ENCODE measurements around the gene DNAAF5.

GRCh38 chr7:835485-836401 is 109.2 kb downstream of the DNAAF5 start:
- TF ChIP-seq, protein P1, sequence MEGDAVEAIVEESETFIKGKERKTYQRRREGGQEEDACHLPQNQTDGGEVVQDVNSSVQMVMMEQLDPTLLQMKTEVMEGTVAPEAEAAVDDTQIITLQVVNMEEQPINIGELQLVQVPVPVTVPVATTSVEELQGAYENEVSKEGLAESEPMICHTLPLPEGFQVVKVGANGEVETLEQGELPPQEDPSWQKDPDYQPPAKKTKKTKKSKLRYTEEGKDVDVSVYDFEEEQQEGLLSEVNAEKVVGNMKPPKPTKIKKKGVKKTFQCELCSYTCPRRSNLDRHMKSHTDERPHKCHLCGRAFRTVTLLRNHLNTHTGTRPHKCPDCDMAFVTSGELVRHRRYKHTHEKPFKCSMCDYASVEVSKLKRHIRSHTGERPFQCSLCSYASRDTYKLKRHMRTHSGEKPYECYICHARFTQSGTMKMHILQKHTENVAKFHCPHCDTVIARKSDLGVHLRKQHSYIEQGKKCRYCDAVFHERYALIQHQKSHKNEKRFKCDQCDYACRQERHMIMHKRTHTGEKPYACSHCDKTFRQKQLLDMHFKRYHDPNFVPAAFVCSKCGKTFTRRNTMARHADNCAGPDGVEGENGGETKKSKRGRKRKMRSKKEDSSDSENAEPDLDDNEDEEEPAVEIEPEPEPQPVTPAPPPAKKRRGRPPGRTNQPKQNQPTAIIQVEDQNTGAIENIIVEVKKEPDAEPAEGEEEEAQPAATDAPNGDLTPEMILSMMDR (IDR thresholded peaks at IDR 0.05) = no peak
- TF ChIP-seq POLR2A (IDR thresholded peaks at IDR 0.05) = no peak

Data from uterus (tissue), 2 donors.